Nephron (organoid): Measurements from ENCODE around the gene FBXO2.

Experiments
- H3K27ac Mint-ChIP-seq, 3 experiments: 2 replicates each; pipeline ENCODE4 v1.8.0; 2020; ENCODE audit warnings: mixed read lengths in 3 of 3, mild to moderate bottlenecking in 2 of 3, moderate library complexity in 1 of 3
- H3K27me3 Mint-ChIP-seq: 2 replicates; pipeline ENCODE4 v1.8.0; 2021; ENCODE audit warnings: low read depth, mild to moderate bottlenecking, moderate library complexity, mixed read lengths
- H3K36me3 Mint-ChIP-seq: 2 replicates; pipeline ENCODE4 v1.8.0; 2020; ENCODE audit warnings: low read depth, mixed read lengths
- H3K4me1 Mint-ChIP-seq: 2 replicates; pipeline ENCODE4 v1.8.0; 2020; ENCODE audit warnings: mixed read lengths
- H3K4me3 Mint-ChIP-seq, 3 experiments: 2 replicates each; pipeline ENCODE4 v1.8.0; 2020; ENCODE audit warnings: mild to moderate bottlenecking in 3 of 3, mixed read lengths in 3 of 3, moderate library complexity in 2 of 3
- H3K9me3 Mint-ChIP-seq: 2 replicates; pipeline ENCODE4 v1.8.0; 2020; ENCODE audit warnings: mixed read lengths
- TF ChIP-seq, protein P1 (sequence below), 3 experiments: fragments of 200-600 bp; sonication (generic); IDR thresholded peaks; one replicate each; pipeline ENCODE4 v1.5.0; 2021; ENCODE audit warnings: antibody characterized with exemption in 3 of 3; ENCODE audit not compliant: unreplicated experiment in 3 of 3

Gene FBXO2

DNA sequence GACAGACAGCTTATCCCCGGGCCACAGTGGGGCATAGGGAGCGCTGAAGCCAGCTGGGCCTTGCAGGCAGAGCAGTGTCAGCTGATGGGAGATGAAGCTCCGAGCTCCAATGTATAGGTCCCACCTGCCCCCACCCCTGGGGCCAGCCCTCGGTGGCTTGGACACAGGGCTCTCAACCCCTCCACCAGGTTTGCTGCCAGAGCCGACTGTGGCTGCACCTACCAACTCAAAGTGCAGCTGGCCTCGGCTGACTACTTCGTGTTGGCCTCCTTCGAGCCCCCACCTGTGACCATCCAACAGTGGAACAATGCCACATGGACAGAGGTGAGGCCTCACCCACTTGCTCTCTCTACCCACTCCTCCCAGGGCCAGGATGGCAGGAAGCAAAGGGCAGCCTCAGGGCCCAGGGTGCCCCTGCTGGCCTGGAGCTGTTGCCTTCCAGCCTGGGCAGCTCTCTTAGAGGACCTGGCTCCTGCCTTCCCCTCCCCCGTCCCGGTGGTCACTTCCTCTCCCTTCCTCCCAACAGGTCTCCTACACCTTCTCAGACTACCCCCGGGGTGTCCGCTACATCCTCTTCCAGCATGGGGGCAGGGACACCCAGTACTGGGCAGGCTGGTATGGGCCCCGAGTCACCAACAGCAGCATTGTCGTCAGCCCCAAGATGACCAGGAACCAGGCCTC lies 19.0 kb upstream of the FBXO2 start:
- H3K4me3 Mint-ChIP-seq, result no peak overlapping the region
- no peaks in the 10 kb centered on the region for H3K4me1 Mint-ChIP-seq
- H3K9me3 Mint-ChIP-seq, result no peaks in the 10 kb centered on the region
- peaks cover 24% of the 10 kb centered on the region for H3K36me3 Mint-ChIP-seq
- TF ChIP-seq, protein P1, sequence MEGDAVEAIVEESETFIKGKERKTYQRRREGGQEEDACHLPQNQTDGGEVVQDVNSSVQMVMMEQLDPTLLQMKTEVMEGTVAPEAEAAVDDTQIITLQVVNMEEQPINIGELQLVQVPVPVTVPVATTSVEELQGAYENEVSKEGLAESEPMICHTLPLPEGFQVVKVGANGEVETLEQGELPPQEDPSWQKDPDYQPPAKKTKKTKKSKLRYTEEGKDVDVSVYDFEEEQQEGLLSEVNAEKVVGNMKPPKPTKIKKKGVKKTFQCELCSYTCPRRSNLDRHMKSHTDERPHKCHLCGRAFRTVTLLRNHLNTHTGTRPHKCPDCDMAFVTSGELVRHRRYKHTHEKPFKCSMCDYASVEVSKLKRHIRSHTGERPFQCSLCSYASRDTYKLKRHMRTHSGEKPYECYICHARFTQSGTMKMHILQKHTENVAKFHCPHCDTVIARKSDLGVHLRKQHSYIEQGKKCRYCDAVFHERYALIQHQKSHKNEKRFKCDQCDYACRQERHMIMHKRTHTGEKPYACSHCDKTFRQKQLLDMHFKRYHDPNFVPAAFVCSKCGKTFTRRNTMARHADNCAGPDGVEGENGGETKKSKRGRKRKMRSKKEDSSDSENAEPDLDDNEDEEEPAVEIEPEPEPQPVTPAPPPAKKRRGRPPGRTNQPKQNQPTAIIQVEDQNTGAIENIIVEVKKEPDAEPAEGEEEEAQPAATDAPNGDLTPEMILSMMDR (IDR thresholded peaks at IDR 0.05; ENCODE audit: unreplicated experiment in 3 of 3), result no peak
- no peak overlapping the region for H3K27ac Mint-ChIP-seq
- H3K27me3 Mint-ChIP-seq, result no peaks in the 10 kb centered on the region

DNA sequence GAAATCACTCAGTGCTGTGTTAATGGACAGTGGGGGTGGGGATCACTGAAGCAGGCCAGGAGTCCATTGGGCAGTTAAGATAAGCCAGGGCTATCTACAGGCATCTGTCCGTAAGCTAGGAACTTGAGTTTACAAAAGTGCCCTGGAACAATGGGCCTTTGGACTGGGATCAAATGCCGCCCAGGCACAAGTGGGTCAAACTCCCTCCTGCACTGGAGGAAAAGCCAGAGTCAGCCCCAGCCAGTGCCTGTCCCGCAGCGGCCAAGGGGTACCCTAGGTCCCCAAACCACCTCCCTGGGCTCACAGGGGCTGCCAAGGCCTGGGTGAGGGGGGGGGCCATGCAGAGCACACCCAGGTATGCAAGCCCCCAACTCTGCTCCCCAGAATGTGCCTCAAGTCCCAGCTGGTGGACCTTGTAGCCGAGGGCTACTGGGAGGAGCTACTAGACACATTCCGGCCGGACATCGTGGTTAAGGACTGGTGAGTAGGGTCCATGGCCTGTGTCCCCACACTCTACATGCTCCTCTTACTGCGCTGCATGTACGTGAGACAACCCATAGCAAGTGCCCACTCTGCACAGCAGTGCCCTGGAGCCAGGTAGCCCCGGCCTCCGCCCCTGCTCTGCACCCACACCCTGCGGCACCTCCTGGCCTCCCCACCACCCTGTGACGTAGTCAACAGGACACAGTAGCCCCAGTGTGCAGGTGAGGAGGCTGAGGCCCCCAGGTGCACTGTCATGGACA lies 17.5 kb upstream of the FBXO2 start:
- Mint-ChIP-seq H3K4me3 (no peak overlapping the region), H3K9me3 (no peaks in the 10 kb centered on the region), H3K4me1 (no peaks in the 10 kb centered on the region), H3K27ac (no peak overlapping the region), H3K27me3 (no peaks in the 10 kb centered on the region), H3K36me3 (peaks cover 24% of the 10 kb centered on the region)
- TF ChIP-seq, protein P1 (IDR thresholded peaks at IDR 0.05; ENCODE audit: unreplicated experiment in 3 of 3), result no peak

DNA sequence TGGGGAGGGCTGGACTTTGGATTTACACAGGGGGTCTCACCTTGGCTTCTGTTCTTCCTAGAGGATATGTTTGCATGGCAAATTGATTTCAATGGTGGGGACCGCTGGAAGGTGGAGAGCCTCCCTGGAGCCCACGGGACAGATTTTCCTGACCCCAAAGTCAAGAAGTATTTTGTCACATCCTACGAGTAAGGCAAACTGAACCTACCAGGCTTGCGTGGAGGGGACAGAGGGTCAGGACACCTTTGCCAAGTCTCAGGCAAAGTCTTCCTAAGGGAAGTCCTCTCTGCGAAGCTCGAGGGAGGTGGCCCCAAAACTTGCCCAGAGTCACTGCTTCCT lies 16.9 kb upstream of the FBXO2 start:
- Mint-ChIP-seq H3K4me1 (no peaks in the 10 kb centered on the region), H3K27ac (no peak overlapping the region), H3K27me3 (no peaks in the 10 kb centered on the region), H3K4me3 (no peak overlapping the region), H3K36me3 (peaks cover 24% of the 10 kb centered on the region), H3K9me3 (no peaks in the 10 kb centered on the region)
- TF ChIP-seq, protein P1 (IDR thresholded peaks at IDR 0.05; ENCODE audit: unreplicated experiment in 3 of 3), result no peak

DNA sequence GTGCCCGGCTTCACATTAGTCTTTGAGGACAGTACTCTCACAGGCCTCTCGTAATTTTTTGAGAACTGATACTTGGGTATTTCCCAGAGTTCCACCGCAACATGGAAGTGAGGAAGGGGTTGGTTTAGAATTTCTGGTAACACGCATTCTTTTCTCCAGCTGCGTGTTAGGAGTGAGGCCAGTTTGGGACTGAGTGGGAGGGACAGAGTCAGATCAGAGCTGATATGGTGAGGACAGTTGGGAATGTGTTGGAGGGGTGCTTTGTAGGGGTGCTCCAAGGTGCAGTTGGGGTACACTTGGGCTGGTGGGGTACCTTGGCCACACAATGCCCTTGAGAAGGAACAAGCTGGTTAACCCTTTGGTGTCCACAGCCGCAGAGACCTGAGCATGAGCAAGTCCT lies 16.5 kb upstream of the FBXO2 start:
- Mint-ChIP-seq H3K27me3 (no peaks in the 10 kb centered on the region), H3K36me3 (peaks cover 21% of the 10 kb centered on the region), H3K27ac (no peak overlapping the region), H3K4me1 (no peaks in the 10 kb centered on the region), H3K9me3 (no peaks in the 10 kb centered on the region), H3K4me3 (no peak overlapping the region)
- TF ChIP-seq, protein P1 (IDR thresholded peaks at IDR 0.05; ENCODE audit: unreplicated experiment in 3 of 3), result no peak

DNA sequence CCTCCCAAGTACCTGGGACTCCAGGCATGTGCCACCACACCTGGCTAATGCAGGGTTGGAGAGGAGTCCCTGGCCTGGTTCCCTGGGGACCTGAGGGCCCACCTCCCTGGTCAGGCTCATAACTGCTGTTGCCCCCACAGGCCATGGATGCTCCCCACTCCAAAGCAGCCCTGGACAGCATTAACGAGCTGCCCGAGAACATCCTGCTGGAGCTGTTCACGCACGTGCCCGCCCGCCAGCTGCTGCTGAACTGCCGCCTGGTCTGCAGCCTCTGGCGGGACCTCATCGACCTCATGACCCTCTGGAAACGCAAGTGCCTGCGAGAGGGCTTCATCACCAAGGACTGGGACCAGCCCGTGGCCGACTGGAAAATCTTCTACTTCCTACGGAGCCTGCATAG lies 14.3 kb upstream of the FBXO2 start:
- peaks cover 12% of the 10 kb centered on the region for H3K36me3 Mint-ChIP-seq
- no peak overlapping the region for H3K27ac Mint-ChIP-seq
- H3K9me3 Mint-ChIP-seq, result no peaks in the 10 kb centered on the region
- H3K4me1 Mint-ChIP-seq, result no peaks in the 10 kb centered on the region
- no peak overlapping the region for H3K4me3 Mint-ChIP-seq
- TF ChIP-seq, protein P1 (IDR thresholded peaks at IDR 0.05; ENCODE audit: unreplicated experiment in 3 of 3), result no peak
- no peaks in the 10 kb centered on the region for H3K27me3 Mint-ChIP-seq
